Brain microvascular endothelial cell (primary cell): ENCODE results near the gene KAZN.

ENCODE experiments used
- DNase-seq: peaks from one replicate; pipeline ENCODE4 v3.0.0-alpha.2; 2020
- H3K27ac ChIP-seq: fragments of 250-450 bp; sonication (Bioruptor Pico); 2 replicates; pipeline ENCODE4 v1.5.1; 2020; ENCODE audit warnings: mild to moderate bottlenecking, moderate library complexity
- H3K27me3 ChIP-seq: fragments of 250-450 bp; sonication (Bioruptor Pico); replicated peaks from 2 replicates; pipeline ENCODE4 v1.5.1; 2020; ENCODE audit warnings: mild to moderate bottlenecking
- H3K36me3 ChIP-seq: fragments of 250-450 bp; sonication (Bioruptor Pico); replicated peaks from 2 replicates; pipeline ENCODE4 v1.5.1; 2020; ENCODE audit warnings: mild to moderate bottlenecking
- H3K4me3 ChIP-seq: 2 replicates; pipeline ENCODE4 v1.5.1; 2011; ENCODE audit warnings: low read depth, mild to moderate bottlenecking, control low read depth, low read length, moderate library complexity
- in situ Hi-C: cut with HindIII; loops from 2 replicates; pipeline ENCODE4 v1.10.0; 2017; ENCODE audit warnings: low sequenced_read_pairs, low pct_ligation_motif_present
- TF ChIP-seq, protein P1 (sequence below): IDR thresholded peaks from 2 replicates; pipeline ENCODE4 v1.5.1; 2011; ENCODE audit warnings: low read depth, mild to moderate bottlenecking, moderate library complexity, low read length, control low read depth, inconsistent platforms; ENCODE audit errors: missing control alignments

The KAZN gene

DNA sequence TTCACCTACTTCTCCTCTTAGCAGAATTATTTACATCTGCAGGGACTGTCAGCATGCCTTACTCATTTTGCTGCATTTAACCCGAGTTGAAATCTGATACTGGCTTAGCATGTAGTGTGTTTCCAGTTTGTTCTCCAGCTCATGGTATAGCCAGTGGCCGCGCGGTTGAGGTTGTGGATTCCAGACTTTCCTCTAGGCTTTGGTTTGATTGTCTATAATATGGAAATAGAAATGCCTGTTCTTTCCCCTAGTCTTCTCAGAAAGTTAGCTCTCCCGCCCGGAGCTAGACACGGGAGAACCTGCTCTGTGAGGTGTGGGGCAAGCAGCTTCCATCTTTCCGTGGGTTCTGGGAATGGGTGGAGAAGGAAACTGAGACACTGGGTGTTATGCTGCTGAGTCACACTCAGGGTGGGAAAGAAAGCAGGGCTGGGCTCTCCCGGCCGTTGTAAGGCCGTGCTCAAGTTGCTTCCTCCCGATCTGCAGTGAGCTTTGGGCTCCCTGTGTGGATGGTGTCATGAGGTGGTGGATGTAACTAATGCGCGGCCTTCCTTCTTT, 348.3 kb downstream of the KAZN start:
- DNase-seq: peak; percentile 77
- Histone ChIP-seq H3K36me3 (no peaks in the 10 kb centered on the region), H3K4me3 (no peak overlapping the region), H3K27ac (peak overlapping the region; percentile 83), H3K27me3 (no peaks in the 10 kb centered on the region)
- TF ChIP-seq, protein P1, sequence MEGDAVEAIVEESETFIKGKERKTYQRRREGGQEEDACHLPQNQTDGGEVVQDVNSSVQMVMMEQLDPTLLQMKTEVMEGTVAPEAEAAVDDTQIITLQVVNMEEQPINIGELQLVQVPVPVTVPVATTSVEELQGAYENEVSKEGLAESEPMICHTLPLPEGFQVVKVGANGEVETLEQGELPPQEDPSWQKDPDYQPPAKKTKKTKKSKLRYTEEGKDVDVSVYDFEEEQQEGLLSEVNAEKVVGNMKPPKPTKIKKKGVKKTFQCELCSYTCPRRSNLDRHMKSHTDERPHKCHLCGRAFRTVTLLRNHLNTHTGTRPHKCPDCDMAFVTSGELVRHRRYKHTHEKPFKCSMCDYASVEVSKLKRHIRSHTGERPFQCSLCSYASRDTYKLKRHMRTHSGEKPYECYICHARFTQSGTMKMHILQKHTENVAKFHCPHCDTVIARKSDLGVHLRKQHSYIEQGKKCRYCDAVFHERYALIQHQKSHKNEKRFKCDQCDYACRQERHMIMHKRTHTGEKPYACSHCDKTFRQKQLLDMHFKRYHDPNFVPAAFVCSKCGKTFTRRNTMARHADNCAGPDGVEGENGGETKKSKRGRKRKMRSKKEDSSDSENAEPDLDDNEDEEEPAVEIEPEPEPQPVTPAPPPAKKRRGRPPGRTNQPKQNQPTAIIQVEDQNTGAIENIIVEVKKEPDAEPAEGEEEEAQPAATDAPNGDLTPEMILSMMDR: no peak
- in situ Hi-C loops: no loop called here

DNA sequence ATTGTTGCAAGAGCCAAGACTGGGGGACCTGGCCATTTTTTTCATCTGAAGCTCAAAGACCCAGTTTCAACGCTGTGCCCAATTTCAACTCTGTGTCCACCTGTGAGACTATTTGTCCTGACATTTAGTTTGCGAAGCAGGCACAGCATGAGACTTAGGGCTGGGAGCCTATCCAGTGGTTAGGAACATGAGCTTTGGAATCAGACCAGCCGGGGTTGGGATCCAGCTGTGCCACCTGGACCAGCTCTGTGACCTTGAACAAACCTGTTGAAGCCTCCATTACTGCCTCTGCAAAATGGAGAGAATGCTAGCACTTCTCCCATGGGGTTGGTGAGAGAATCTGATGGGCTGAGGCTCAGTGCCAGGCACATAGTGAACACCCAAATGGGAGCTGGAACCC, 348.9 kb downstream of the KAZN start:
- DNase-seq: no peak
- TF ChIP-seq, protein P1: no peak
- H3K27me3 ChIP-seq: no peaks in the 10 kb centered on the region
- peak overlapping the region; percentile 83 for H3K27ac ChIP-seq
- H3K36me3 ChIP-seq: no peaks in the 10 kb centered on the region
- no peak overlapping the region for H3K4me3 ChIP-seq
- in situ Hi-C loops: no loop called here

DNA sequence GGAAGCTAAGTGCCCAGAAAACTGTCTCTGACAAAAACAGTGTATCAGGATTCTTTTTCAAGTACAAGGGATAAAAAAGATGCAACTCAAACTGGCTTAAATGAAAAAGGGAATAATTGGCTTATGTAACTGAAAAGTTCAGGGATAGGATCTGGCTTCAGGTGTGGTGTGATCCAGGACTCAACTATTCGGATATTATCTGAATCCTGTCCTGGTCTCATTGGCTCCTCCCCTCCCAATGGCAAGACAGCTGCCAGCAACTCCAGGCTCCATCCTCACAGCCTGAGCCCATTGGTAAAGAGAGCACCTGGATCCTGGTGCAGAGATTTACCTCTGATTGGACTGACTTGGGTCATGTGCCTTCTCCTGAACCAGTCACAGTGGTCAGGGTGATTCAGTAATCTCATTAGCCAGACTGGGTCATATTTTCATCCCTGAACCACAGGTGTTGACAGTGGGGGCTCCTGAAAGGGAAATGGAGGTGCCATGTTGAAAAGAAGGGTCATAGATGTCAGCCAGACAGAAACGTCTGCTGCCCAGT, 349.7 kb downstream of the KAZN start:
- no peaks in the 10 kb centered on the region for H3K36me3 ChIP-seq
- no peaks in the 10 kb centered on the region for H3K27me3 ChIP-seq
- TF ChIP-seq, protein P1: no peak
- in situ Hi-C loops: no loop called here
- no peak overlapping the region for H3K27ac ChIP-seq
- no peak for DNase-seq
- H3K4me3 ChIP-seq: no peak overlapping the region

DNA sequence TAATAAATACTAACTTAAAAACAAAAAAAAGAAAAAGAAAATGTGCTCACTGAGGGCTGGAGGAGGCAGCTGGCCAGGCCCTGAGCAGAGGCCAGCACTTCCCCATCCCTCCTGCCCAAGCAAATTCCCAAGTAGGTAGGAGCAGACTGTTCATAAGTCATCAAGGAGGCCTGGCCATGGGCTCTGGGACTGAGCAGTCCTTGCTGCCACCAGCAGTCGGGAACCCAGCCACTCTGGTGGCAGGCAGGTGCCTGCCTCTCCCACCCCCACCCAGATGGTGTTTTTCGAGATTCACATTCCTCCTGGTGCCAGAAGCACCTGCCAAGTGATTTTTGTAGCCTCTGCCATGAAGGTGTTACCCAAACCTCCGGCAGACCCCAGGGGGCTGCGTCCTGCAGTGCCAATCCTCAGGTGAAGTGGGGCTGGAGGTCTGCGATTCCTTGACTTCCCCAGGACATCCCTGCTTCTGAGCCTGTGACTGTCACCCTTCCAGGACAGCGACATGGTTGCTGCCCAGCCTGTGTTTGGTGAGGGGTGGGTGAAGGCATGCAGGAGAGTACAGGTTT, 350.9 kb downstream of the KAZN start:
- no peak overlapping the region for H3K4me3 ChIP-seq
- TF ChIP-seq, protein P1: no peak
- no peaks in the 10 kb centered on the region for H3K27me3 ChIP-seq
- H3K27ac ChIP-seq: no peak overlapping the region
- in situ Hi-C loops: no loop called here
- H3K36me3 ChIP-seq: no peaks in the 10 kb centered on the region
- no peak for DNase-seq

DNA sequence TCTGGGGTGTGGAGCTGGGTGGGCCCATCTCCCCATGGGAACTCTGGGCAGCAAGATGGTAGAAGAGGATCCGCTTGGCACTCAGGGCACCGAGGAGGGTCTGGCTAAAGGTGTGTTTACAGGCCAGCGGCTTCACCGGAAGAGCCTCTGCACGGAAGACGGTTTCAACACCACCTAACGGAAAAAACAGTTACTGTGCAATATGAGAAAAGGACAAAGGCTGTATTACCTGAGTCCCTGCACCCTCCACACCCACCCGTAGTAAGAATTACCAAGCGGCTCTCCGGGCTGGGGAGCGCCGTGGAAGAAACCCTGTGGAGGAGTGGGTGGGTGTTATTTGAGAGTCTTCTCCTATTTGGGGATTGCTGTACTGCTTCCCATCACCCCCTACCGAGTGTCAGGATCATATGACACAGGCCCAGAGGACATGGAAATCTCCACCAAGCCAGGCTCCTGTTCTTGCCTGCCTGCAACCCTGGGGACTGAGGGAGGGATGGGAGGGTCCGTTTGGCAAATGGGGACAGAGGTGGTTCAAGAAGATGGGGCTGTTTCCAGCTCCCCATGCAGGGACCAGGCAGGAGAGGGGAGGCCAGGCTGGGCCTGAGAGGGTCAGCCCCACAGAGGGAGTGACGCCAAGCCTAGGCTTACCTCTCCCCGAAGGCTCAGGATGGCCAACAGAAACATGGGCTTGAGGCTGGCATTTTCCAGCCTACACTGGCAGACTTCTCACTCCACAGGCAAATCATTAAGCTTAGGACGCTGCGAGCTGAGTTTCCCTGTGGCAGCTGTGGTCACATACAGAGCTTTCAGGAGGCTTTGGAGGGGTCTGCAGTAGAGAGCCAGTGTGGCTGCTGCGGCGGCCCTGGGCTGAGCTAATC, 351.6 kb downstream of the KAZN start:
- no peaks in the 10 kb centered on the region for H3K36me3 ChIP-seq
- H3K27ac ChIP-seq: no peak overlapping the region
- no peaks in the 10 kb centered on the region for H3K27me3 ChIP-seq
- no peak overlapping the region for H3K4me3 ChIP-seq
- no peak for DNase-seq
- in situ Hi-C loops: no loop called here
- TF ChIP-seq, protein P1: no peak
